HCT116 (cell line): Measurements from ENCODE around the gene SLC25A51.

Source experiments
- CTCF ChIP-seq, 3 experiments: fragments of 200-600 bp in 1 of 3; sonication (generic) in 1 of 3; IDR thresholded peaks in 2 of 3; conservative IDR thresholded peaks in 1 of 3; 2 replicates each; pipeline ENCODE4 v1.5.1; 2012 to 2017; ENCODE audit warnings: low read depth in 2 of 3, low read length in 2 of 3, antibody characterized with exemption in 1 of 3, borderline replicate concordance in 1 of 3, control low read depth in 1 of 3, mild to moderate bottlenecking in 1 of 3, mixed read lengths in 1 of 3, mixed run types in 1 of 3, moderate library complexity in 1 of 3; ENCODE audit not compliant: insufficient read depth in 1 of 3
- ELF1 ChIP-seq: IDR thresholded peaks from 2 replicates; pipeline ENCODE4 v1.6.1; 2012; ENCODE audit warnings: low read depth, borderline replicate concordance
- EZH2 ChIP-seq: fragments of 200-600 bp; sonication (generic); IDR thresholded peaks from 2 replicates; pipeline ENCODE4 v1.6.1; 2017; ENCODE audit warnings: antibody characterized with exemption, mixed run types
- POLR2A ChIP-seq: IDR thresholded peaks from 2 replicates; pipeline ENCODE4 v1.7.0; 2011; ENCODE audit warnings: borderline replicate concordance; ENCODE audit not compliant: insufficient read depth, insufficient read length; ENCODE audit errors: extremely low read depth
- TCF7L2 ChIP-seq: IDR thresholded peaks from 2 replicates; pipeline ENCODE4 v1.7.0; 2011; ENCODE audit warnings: borderline replicate concordance, inconsistent platforms; ENCODE audit not compliant: insufficient read depth, insufficient read length; ENCODE audit errors: extremely low read depth
- ZFX ChIP-seq: fragments of 450-650 bp; IDR thresholded peaks from 2 replicates; pipeline ENCODE4 v1.6.1; 2017

GRCh38 chr9:37924538-37924937 is 20.6 kb upstream of the SLC25A51 start:
- TF ChIP-seq CTCF (IDR thresholded peaks at IDR 0.05 in 2 of 3, conservative IDR thresholded peaks at IDR 0.05 in 1 of 3; ENCODE audit: borderline replicate concordance in 1 of 3, insufficient read depth in 1 of 3, low read depth in 2 of 3, low read length in 2 of 3) (no peak), ZFX (no peak), ELF1 (no peak), POLR2A (no peak), TCF7L2 (no peak), EZH2 (no peak)
